HG03457 (cell line): ENCODE data around the gene OR6M1.

ENCODE experiments used
- ATAC-seq: cut with Tn5 transposase; IDR thresholded peaks from one replicate; pipeline ENCODE4 v1.9.1; 2021; ENCODE audit warnings: moderate number of reproducible peaks; ENCODE audit not compliant: unreplicated experiment

The OR6M1 gene, protein sequence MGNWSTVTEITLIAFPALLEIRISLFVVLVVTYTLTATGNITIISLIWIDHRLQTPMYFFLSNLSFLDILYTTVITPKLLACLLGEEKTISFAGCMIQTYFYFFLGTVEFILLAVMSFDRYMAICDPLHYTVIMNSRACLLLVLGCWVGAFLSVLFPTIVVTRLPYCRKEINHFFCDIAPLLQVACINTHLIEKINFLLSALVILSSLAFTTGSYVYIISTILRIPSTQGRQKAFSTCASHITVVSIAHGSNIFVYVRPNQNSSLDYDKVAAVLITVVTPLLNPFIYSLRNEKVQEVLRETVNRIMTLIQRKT

DNA sequence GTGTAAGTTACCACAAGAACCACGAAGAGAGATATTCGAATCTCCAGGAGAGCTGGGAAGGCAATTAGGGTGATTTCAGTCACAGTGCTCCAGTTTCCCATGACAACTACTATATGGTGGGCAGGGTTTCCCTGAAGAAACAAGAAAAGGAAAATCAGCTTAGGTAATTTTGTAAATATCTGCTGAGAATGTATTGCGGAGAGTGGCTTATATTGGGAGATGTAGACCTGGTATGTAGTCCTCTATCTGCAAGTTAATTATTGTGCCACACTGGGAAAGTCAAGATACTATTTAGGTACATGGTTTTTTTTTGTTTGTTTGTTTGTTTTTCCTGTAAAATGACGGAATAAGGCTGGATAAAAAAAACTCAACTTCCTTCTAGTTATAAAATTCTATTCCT is at the start of gene OR6M1:
Gene OR6M1 (minus strand): TSS at position 101 of the 400 bp plus-strand sequence. CDS start 0 bp downstream, at position 101.
- no peak for ATAC-seq

DNA sequence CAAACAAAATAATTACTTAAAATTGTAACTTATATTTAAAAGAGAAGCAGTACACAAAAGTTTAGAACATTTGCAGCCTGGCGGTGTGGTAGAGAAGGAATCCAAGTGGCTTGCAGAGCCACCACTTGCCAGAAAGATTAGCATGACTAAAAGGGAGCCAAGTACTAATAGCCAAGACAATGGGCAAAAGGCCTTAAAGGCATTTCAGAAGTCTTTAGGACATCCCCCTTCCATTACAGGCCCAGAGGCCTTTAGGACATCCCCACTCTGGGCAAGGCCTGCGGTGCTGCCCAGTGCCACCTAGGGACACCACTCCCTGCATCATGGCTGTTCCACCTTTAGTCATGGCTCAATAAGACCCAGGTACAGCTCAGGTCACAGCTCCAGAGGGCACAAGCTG is 46.9 kb upstream of the OR6M1 start:
- no peak for ATAC-seq

DNA sequence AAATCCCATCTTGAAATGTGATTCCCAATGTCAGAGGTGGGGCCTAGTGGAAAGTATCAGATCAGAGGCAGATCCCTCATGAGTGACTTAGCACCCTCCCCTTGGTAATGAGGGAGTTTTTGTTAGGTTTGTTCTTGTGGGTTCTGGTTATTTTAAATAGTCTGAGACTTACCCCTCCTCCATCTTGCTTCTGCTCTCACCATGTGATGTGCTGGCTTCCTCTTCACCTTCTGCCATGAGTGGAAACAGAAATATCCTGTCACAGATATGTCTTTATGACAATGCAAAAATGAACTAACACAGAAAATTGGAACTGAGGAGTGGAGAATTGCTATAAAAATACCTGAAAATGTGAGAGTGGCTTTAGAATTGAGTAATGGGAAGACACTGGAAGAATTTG is 46.2 kb upstream of the OR6M1 start:
- ATAC-seq, result no peak

DNA sequence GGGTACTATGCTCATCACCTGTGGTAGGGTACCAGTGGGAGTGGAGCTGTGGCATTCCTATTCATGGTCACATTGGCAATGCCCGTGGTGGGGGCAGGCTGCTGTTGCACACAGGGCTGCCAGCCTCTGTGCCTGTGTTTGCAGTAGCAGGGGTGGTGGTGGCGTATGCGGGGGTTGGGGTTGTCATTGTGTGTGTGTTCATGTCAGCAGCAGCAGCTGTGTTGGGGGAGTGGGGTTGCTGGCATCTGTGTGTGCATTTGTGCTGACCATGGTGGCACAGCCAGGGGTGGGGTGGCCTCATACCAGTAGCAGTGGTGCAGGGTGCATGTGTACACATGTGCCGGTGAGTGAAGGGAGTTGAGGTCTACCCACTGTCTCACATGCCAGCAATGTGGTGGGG is 45.0 kb upstream of the OR6M1 start:
- ATAC-seq, result no peak

DNA sequence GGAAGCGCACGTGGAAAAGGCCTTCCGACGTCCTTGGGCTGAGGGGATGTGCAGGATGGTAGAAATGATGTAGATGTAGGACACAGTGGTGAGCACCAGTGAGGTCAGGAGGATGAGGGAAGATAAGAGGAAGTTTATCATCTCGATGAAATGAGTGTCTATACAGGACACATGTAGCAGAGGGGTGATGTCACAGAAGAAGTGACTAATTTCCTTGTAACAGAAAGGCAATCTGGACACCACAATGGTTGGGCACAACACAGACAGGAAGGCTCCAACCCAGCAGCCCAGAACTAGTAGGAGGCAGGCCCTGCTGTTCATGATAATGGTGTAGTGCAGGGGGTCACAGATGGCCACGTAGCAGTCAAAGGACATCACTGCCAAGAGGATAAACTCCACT is 35.0 kb upstream of the OR6M1 start:
- no peak for ATAC-seq

DNA sequence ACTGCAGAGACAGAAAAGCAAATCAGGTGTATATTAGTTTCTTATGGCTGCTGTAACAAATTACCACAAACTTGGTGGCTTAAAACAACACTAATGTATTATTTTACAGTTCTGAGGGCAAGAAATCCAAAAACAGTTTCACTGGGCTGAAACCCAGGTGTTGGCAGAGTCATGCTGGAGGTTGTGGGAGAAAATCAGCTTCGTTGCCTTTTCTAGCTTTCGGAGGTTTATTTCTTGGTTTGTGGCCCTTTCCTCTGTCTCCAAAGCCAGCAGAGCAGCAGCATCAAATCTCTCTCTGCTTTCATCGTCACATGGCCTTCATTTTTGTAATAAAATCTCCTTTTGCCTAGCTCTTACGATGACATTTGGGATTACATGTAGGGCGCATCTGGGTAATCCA is 33.0 kb upstream of the OR6M1 start:
- ATAC-seq, result no peak

DNA sequence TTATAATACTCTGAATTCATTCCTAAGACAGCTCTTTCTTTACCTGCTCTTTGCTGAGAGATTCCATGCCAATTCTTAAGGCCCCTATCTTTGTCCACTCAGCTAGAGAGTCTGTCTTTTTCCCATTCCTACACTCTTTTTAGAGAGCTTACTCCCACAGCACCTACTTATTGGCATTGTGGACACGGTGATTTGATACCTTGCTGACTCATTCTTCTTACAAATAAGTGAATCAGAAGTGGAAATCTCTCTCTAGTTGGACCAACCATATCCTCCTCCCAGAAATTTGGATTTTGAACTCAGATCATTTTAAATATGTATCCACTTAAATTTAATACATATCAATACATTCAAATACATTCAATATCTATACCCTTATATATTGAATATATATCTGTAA is 32.5 kb upstream of the OR6M1 start:
- ATAC-seq, result no peak

DNA sequence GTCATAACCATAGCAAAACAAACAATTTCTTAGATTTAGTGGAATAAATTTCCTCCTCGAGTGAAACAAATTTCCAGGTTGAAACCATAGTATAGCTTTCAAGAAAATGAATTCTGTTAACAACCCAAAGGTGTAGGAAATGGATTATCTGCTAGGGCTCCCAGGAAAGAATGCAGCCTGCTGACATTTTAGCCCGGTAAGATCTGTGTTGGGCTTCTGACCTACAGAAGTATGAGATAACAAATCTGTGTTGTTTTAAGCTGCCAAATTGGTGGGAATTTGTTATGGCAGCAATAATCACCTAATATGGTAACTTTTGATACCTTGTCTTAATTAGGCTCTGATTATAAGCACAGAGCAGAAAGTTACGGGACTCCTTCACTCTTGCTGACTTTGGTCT is 32.0 kb upstream of the OR6M1 start:
- no peak for ATAC-seq

DNA sequence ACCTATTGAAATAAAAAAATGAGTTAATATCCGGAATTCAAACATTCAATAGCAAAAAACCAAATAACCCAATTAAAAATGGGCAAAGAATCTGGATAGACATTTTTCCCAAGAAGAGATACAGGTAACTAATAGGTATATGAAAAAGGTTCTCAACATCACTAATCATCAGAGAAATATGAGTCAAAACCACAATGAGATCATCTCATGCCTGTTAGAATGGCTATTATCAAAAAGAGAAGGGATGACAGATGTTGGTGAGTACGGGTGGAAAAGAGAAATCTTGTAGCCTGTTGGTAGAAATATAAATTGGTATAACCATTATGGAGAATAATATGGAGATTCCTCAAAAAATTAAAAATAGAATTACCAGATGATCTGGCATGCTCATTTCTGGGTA is 26.9 kb upstream of the OR6M1 start:
- ATAC-seq, result no peak

DNA sequence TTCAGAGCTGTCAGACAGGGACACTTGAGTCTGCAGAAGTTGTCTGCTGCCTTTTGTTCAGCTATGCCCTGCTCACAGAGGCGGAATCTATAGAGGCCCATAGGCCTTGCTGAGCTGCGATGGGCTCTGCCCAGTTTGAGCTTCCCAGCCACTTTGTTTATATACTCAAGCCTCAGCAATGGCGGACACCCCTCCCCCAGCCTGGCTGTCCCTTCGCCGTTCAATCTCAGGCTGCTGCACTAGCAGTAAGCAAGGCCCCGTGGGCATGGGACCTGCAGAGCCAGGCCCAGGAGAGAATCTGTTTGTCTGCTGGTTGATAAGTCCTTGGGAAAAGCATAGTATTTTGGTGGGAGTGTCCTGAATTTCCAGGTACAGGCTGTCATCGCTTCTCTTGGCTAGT is 23.6 kb upstream of the OR6M1 start:
- no peak for ATAC-seq

DNA sequence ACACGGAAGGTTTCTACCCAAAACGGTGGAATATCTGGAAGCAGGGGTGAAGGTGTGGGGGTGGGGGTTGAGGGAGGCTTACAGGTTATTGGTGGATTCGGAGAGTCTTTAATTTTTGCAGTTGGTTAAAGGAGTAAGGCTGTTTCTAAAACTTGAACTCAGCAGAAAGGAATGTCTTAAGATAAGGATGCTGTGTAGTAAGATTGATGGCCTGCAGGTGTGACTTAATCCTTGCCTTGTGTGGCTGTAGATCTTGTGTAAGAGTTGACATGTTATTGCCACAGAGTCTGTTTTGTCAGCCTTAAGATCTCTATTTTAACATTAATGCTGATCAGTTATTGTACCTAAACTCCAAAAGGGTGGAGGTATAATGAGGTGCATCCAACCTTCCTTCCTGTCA is 16.4 kb upstream of the OR6M1 start:
- no peak for ATAC-seq

DNA sequence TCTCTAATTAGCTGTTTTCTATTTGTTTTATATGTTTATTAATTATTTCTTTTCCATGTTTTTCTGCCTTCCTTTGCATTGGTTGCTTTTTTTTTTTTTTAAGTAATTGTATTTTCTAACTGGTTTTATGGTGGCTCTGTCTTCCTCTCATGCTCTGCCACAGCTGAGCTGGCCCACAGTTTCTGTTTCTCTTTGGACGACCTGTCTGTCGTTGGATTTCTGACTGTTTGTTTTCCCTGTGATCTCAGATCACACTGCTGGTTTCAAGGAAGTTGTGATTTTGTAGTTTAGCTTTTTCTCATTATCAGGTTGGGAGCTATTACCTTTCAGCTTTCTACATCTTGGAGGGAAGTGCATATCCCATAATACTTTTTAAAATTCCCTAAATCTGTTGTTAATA is 15.9 kb upstream of the OR6M1 start:
- ATAC-seq, result no peak

DNA sequence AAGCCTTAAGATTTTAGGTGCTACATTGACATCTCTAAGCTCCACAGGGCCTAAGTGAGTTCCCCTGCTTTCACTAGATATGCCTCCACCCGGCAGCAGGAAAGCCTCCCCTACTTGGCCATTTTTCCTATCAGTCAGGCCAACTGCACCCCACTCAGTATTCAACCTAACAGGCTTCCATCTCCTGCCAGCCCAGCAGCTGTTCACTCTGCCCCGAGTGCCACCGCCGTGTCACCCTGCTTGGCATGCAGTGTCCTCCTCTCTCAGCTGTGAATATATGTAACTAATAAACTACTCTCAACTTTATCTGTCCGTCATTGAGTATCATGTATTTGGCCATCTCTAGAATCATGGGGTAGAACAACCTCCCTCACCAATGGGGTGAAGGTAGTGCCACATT is 9.0 kb upstream of the OR6M1 start:
- no peak for ATAC-seq

DNA sequence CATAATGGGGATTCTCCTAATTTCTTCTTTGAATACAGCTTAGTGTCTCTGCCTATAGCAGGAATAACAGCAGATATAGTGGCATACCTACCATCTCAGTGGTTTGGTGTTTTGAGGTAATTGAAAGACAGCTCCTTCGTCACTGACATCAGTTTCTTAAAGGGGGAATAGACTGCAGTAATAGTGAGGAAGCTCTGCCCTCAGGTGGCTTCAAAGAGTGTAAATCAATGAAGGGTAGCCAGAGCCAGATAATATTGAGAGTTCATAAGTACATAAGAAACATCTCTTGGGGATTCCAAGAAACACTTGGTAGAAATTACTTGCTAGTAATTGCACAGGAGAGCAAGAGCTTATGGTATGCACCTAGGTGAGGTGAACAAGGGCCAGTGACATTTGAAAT is 4.4 kb downstream of the OR6M1 start:
- ATAC-seq, result no peak

DNA sequence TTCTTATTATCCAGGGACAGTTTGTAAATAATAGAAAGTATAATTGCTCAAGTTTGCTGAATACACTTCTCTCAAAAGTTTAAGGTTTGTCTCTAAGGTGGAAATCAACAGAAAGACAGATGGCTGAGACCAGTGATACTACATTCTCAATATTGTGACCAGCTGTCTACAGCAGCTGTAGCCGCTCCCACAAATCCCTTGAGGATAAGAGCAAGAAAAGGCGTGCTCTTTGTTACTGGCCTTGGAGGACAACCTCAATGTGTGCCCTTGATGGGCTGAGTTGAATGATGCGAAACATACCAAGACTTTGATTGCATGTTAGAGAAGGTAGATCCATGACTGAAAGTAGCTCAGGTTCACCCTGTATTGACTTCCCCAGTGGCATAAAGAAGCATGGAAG is 6.1 kb downstream of the OR6M1 start:
- ATAC-seq, result no peak

DNA sequence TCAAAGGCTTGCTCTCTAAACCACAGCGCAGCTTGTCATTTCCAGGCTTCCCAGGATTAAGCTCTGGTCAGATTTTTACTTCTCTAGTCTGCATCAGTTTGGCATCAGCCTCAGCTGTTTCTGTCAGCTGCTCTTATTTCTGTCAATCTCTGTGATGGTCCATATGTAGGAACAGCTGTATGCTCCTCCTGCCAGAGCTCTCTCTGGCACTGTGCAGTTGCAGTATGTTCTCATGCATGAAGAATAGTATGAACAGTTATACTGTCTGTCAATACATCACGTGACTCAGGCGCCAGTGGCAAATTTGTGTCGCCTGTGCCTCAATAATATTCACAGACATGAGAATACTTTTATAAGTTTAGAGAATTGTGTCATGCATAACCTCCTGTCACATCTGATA is 6.7 kb downstream of the OR6M1 start:
- no peak for ATAC-seq

DNA sequence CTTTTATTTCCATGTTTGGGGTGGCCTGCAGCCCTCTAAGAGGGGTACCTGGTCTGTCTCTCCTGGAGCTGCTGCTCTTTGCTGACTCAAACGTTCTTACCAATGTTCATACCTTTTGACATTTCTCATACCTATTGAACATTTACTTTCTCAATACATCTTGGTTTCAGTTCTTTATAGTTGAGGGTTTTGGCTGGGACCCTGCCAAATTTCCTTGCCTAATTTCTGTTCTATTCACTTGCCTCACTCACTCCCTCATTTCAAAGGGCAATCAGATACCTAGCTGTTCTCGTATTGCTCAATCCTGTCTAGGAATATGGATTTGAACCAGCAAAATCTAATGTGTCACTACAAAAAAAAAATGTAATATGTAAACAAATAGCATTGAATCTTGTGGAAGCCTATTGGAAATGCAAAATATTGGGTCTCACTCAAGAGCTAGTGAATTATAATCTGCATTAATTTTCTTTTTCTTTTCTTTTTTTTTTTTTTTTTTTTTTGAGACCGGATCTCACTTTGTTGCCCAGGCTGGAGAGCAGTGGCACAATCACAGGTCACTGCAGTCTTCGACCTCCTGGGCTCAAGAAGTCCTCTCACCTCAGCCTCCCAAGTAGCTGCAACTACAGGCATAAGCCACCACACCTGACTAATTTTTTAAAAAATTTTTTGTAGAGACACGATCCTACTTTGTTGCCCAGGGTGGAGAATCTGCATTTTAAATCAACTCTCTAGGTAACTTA is 7.5 kb downstream of the OR6M1 start:
- no peak for ATAC-seq

DNA sequence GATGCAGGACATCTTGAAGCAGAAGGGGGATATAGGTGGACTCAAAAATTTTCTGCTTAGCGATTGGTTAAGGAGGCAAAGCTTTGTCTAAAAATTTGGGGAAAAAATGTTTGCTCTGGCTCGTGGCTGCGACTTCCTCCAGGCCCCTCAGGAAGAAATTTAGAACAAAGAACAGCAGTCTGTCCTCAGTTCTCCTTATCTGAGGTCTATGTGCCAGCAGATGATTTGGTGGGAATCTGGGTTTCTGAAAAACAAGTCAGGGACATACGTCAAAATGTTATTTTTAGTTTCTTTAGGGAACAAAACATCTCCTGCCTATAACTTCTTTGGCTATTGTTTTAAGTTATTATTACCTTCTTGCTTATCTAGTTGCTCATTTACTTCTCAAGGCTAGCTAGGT is 8.1 kb downstream of the OR6M1 start:
- ATAC-seq, result no peak

DNA sequence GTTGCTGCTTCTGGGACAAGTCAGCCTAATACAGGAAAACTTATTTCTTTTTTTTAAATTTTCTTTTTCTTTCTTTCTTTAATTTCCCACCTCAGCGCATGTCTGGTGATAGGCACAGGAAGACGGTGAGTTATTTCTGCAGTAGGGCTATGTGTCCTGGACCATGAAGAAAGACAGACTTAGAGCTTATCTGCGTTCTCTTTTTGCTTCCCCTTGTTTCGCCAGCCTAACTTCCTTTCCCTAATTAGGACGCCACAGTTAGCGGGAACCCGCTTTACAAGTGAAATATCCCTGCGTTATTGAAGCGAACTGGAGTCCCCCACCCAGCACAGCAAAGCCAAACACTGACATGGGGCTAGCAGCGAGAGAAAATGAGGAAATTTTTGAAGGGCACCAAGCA is 8.6 kb downstream of the OR6M1 start:
- ATAC-seq, result no peak

DNA sequence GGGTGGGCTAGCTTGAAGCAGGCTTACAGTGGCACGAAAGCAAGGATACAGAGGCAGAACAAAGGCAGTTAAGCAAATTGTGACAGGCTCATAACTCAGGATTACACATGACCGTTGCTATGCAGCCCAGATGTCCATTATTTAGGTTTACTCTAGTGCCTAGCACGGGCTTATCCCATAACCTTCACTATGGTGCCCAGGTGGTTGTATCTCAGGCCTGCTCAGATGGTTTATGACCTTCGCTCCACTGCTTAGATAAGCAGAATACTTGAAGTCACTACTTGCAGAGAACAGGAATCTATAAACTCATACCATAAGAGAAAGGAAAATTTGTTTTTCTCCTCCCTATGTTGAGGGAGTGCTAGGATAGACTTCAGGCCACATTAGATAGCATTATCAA is 9.0 kb downstream of the OR6M1 start:
- ATAC-seq, result no peak

DNA sequence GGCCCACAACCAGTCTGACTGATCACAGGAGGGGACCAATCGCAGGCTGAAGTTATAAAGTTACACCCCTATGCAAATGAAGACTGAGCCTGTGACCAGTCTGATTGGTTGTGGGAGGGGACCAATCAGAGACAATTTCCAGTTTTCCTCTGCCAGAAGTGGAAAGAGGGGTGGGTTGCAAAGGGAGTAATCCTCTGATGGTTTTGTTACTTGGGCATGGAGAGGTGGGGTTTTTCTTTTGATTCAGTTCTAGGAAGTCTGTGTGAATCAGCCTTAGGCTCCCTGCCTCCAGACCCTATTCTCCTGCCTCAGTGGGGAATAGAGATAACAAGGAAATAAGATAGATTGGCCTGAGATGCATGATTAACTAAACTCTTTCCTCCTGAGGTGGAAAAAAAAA is 9.9 kb downstream of the OR6M1 start:
- ATAC-seq, result no peak

DNA sequence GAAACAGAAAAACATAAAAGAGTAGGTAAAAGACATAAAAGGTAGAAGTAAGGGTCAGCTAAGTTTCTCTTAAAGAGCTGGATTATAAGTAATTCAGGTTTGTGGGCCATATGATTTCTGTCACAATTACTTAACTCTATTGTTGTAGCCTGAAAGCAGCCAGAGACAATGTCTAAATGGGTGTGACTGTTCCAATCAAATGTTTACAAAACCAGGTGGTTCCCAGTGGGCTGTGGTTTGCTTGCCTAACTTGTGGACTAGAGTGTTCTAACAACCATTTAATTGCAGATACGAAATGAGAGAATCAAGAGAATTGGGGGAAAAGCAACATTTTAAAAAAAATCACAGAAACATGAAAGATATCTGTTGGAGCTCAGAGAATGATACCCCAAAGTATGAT is 22.6 kb downstream of the OR6M1 start:
- ATAC-seq, result no peak

DNA sequence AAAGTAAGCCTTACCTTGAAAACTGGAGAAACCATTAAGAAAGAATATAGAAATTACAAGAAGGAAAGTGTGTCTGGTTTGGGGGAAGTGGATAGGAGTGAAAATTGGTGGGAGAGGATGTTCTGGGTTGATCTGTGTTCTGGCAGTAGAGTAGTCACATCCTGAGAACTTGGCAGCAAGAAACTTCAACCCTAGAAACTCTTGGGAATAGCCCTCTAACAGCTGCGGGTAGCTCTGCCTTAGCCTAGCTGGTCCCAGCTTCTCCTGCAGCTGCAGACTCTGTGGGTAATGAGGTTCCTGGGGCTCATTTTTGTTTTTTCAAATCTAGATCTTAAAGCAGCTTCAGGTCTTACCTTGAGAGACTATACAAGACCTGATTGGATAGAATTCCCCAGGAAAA is 27.6 kb downstream of the OR6M1 start:
- ATAC-seq, result no peak
